SU-DHL-6 (cell line): Measurements from ENCODE around the gene ARHGAP26.

Experiments used
- H2AFZ ChIP-seq: fragments of 200-600 bp; sonication (generic); 2 replicates; pipeline ENCODE4 v1.6.1; 2014; ENCODE audit warnings: low read depth, mild to moderate bottlenecking, moderate library complexity, mixed read lengths, antibody characterized with exemption, low read length; ENCODE audit not compliant: severe bottlenecking
- H3F3A ChIP-seq: fragments of 200-600 bp; shearing (Covaris generic); 2 replicates; pipeline ENCODE4 v1.6.0; 2016; ENCODE audit warnings: antibody characterized with exemption, mild to moderate bottlenecking; ENCODE audit not compliant: insufficient read depth
- H3K27ac ChIP-seq: fragments of 200-600 bp; sonication (generic); 2 replicates; pipeline ENCODE4 v1.5.1; 2016; ENCODE audit warnings: low read depth, mild to moderate bottlenecking, low read length, moderate library complexity, mixed read lengths
- H3K27me3 ChIP-seq: fragments of 200-600 bp; sonication (generic), shearing (Covaris generic); 2 replicates; pipeline ENCODE4 v1.6.0; 2014; ENCODE audit warnings: mild to moderate bottlenecking, low read length
- H3K36me3 ChIP-seq: fragments of 200-600 bp; sonication (generic); 2 replicates; pipeline ENCODE4 v1.6.1; 2014; ENCODE audit warnings: mild to moderate bottlenecking, low read length, mixed read lengths
- H3K4me2 ChIP-seq: fragments of 300-600, 200-600 bp; shearing (Covaris generic), sonication (generic); 2 replicates; pipeline ENCODE4 v1.6.0; 2014; ENCODE audit warnings: low read length, low read depth, mild to moderate bottlenecking; ENCODE audit not compliant: poor library complexity, severe bottlenecking
- H3K4me3 ChIP-seq: fragments of 200-600 bp; sonication (generic); 2 replicates; pipeline ENCODE4 v1.5.1; 2014; ENCODE audit warnings: antibody characterized with exemption, low read length, mild to moderate bottlenecking, mixed read lengths; ENCODE audit not compliant: insufficient read depth, poor library complexity, severe bottlenecking
- H3K79me2 ChIP-seq: fragments of 200-600 bp; sonication (generic); 2 replicates; pipeline ENCODE4 v1.6.1; 2014; ENCODE audit warnings: mild to moderate bottlenecking, low read length, moderate library complexity; ENCODE audit not compliant: insufficient read depth
- H3K9ac ChIP-seq: fragments of 200-600 bp; sonication (generic); 2 replicates; pipeline ENCODE4 v1.7.0; 2014; ENCODE audit warnings: mild to moderate bottlenecking, low read length
- H3K9me2 ChIP-seq: fragments of 200-600 bp; sonication (generic); replicated peaks from 2 replicates; pipeline ENCODE4 v1.6.1; 2014; ENCODE audit warnings: low read length; ENCODE audit not compliant: insufficient read depth
- H3K9me3 ChIP-seq: fragments of 200-600 bp; sonication (generic); 2 replicates; pipeline ENCODE4 v1.6.1; 2014; ENCODE audit warnings: low read length, mixed read lengths; ENCODE audit not compliant: insufficient read depth
- H4K20me1 ChIP-seq: fragments of 200-600 bp; sonication (generic); 2 replicates; pipeline ENCODE4 v1.6.1; 2014; ENCODE audit warnings: low read depth, mild to moderate bottlenecking, antibody characterized with exemption, low read length, moderate library complexity, mixed read lengths
- EZH2phosphoT487 ChIP-seq: fragments of 200-600 bp; sonication (generic), shearing (Covaris generic); conservative IDR thresholded peaks from 2 replicates; pipeline ENCODE4 v1.6.1; 2018; ENCODE audit warnings: mild to moderate bottlenecking, antibody characterized with exemption, low read length, moderate library complexity, mixed read lengths
- TF ChIP-seq, protein P1 (sequence below): fragments of 200-600 bp; sonication (generic); IDR thresholded peaks from one replicate; pipeline ENCODE4 v1.5.1; 2017; ENCODE audit warnings: antibody characterized with exemption, mild to moderate bottlenecking, low read length, moderate library complexity; ENCODE audit not compliant: insufficient read depth, poor library complexity, severe bottlenecking

Gene ARHGAP26

DNA sequence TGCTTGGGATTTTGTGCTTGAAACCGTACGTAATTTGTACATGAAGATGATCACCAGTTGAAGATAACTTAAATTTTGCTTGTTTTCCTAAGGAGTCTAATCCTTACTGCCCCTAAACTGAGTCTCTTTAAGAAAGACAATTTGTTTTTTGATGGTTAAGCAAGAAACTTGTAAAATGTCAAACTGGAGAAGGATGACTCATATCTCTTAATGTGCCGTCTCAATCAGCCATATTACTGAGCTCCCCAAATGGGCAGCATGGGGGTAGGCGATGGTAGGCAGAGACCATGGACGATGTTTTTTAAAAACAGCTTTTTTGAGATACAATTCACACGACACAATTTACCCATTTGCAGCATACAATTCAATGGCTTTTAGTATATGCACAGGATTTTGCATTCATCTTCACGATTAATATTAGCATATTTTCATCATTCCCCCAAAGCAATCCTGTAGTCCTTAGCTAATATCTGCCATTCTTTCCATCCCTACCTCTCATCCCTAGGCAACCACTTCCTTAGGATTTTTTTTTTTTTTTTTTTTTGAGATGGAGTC lies 14.3 kb downstream of the ARHGAP26 start:
- Histone ChIP-seq H3K9ac (no peak overlapping the region), H3K4me2 (no peak overlapping the region)

DNA sequence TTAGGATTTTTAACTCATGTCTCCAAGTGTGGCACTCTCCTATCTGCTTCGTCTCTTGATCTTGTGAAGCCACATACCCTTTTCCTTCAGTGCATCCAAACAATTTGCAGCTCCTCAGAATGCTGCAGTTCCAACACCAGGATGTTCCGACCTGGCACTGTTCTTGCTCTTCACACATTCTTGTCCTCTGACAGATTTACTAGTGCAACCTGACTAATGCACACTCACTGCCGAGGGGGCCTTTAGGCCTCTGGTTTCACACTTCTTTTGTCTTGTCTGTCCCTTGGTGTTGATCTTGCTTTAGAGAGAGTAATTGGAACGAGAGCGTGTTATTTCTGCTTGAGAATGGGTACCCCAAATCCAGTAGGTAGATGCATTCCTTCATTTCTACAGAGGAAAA lies 15.0 kb downstream of the ARHGAP26 start:
- no peaks in the 10 kb centered on the region for H3K27me3 ChIP-seq
- no peak overlapping the region for H2AFZ ChIP-seq
- H3K4me2 ChIP-seq = no peak overlapping the region
- no peaks in the 10 kb centered on the region for H3K9me2 ChIP-seq
- no peaks in the 10 kb centered on the region for H3K9me3 ChIP-seq
- H3K79me2 ChIP-seq = no peaks in the 10 kb centered on the region
- H3F3A ChIP-seq = no peaks in the 10 kb centered on the region
- no peak overlapping the region for H3K4me3 ChIP-seq
- no peaks in the 10 kb centered on the region for H3K36me3 ChIP-seq
- H4K20me1 ChIP-seq = no peaks in the 10 kb centered on the region
- no peak for TF ChIP-seq EZH2phosphoT487
- TF ChIP-seq, protein P1, sequence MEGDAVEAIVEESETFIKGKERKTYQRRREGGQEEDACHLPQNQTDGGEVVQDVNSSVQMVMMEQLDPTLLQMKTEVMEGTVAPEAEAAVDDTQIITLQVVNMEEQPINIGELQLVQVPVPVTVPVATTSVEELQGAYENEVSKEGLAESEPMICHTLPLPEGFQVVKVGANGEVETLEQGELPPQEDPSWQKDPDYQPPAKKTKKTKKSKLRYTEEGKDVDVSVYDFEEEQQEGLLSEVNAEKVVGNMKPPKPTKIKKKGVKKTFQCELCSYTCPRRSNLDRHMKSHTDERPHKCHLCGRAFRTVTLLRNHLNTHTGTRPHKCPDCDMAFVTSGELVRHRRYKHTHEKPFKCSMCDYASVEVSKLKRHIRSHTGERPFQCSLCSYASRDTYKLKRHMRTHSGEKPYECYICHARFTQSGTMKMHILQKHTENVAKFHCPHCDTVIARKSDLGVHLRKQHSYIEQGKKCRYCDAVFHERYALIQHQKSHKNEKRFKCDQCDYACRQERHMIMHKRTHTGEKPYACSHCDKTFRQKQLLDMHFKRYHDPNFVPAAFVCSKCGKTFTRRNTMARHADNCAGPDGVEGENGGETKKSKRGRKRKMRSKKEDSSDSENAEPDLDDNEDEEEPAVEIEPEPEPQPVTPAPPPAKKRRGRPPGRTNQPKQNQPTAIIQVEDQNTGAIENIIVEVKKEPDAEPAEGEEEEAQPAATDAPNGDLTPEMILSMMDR = no peak
- H3K27ac ChIP-seq = no peak overlapping the region
- no peak overlapping the region for H3K9ac ChIP-seq

More for the DNA sequence above, 14.3 kb downstream of the ARHGAP26 start:
- H3F3A ChIP-seq = no peaks in the 10 kb centered on the region
- H3K9me3 ChIP-seq = no peaks in the 10 kb centered on the region
- H2AFZ ChIP-seq = no peak overlapping the region
- H3K4me3 ChIP-seq = no peak overlapping the region
- H3K27ac ChIP-seq = no peak overlapping the region
- no peaks in the 10 kb centered on the region for H3K36me3 ChIP-seq
- H3K27me3 ChIP-seq = no peaks in the 10 kb centered on the region
- TF ChIP-seq EZH2phosphoT487 = no peak
- TF ChIP-seq, protein P1 = no peak
- no peaks in the 10 kb centered on the region for H4K20me1 ChIP-seq
- no peaks in the 10 kb centered on the region for H3K9me2 ChIP-seq
- H3K79me2 ChIP-seq = no peaks in the 10 kb centered on the region

- Histone ChIP-seq H3K9me2 (no peaks in the 10 kb centered on the region), H3K27me3 (no peaks in the 10 kb centered on the region), H3F3A (no peaks in the 10 kb centered on the region), H2AFZ (no peak overlapping the region), H3K27ac (no peak overlapping the region), H3K4me2 (no peak overlapping the region), H3K36me3 (no peaks in the 10 kb centered on the region), H3K9me3 (no peaks in the 10 kb centered on the region), H4K20me1 (no peaks in the 10 kb centered on the region), H3K9ac (no peak overlapping the region), H3K4me3 (no peak overlapping the region), H3K79me2 (no peaks in the 10 kb centered on the region)
- no peak for TF ChIP-seq EZH2phosphoT487
- TF ChIP-seq, protein P1 = no peak
Measured at GRCh38 chr5:142789206-142789605, 19.0 kb downstream of the ARHGAP26 start.
